ENCODE results near the gene RABGEF1. TPM values are rescaled to one million over a fixed set of nuclear protein-coding genes. Genes with fewer than 3 reads are reported as not detected.
"Not testable (repeated sequence)": the region's sequence is repeated elsewhere in the genome, so short reads cannot be mapped to it uniquely, and the experiment has no call there.

Gene RABGEF1
- polyA plus RNA-seq, 1 of the 3 experiments (the other 2 are of a cell fraction), result 25.6 TPM

DNA sequence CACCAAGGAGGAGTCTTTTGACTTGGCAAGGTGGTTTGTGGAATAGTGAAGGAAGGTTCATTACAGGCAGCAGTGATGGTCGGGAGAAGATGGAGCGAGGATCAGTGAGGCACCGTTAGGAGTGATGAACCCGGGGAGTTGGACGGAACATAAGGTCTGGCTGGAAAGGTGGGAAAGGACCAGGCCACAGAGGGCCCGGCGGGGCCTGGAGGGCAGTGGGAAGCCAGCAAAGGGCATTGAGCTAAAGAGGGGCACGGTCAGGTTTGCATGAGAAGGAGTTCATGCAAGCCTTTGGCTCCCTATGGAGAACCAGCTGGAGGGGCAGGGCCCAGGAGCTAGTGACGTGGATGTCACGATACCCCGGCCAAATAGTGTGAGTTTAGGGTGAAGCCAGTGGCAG is 46.2 kb upstream of the RABGEF1 start:
- H3F3A ChIP-seq (replicated peaks; ENCODE audit: insufficient read depth), result peaks cover 9% of the 10 kb centered on the region
- POLR2A ChIA-PET, result no interaction called here
- H3K36me3 ChIP-seq (replicated peaks in 1 of 2; ENCODE audit: control insufficient read depth in 1 of 2, insufficient read depth in 2 of 2, low read length in 1 of 2), result peaks cover 0 to 3% of the 10 kb centered on the region in 2 experiments
- CTCF ChIA-PET, result no interaction called here
- H3K27ac ChIP-seq (ENCODE audit: low read depth in 2 of 2, low read length in 1 of 2), result no peak overlapping the region
- H3K27me3 ChIP-seq (ENCODE audit: insufficient read depth), result no peaks in the 10 kb centered on the region
- no peaks in the 10 kb centered on the region for H4K20me1 ChIP-seq (ENCODE audit: insufficient read depth)
- no peak for DNase-seq
- H3K4me1 ChIP-seq (ENCODE audit: control insufficient read depth in 1 of 2, insufficient read depth in 2 of 2, low read depth in 1 of 2, low read length in 1 of 2), result peaks cover 0 to 5% of the 10 kb centered on the region in 2 experiments; a peak in 1 of 4 replicates
- no peaks in the 10 kb centered on the region for H3K9me2 ChIP-seq
- WGBS (ENCODE audit: low lambda C conversion rate), result 96% methylated on average over 11 of the region's 11 CpGs
- H3K9ac ChIP-seq, result no peak overlapping the region
- no peaks in the 10 kb centered on the region for H3K9me3 ChIP-seq
- H3K79me2 ChIP-seq (ENCODE audit: insufficient read depth), result peaks cover 6% of the 10 kb centered on the region; the same call in 1 of the 2 replicates
- H3K4me2 ChIP-seq, result no peak overlapping the region
- no peak for TF ChIP-seq NRF1 (IDR thresholded peaks at IDR 0.05; ENCODE audit: low read depth, low read length)
- TF ChIP-seq, protein P1, sequence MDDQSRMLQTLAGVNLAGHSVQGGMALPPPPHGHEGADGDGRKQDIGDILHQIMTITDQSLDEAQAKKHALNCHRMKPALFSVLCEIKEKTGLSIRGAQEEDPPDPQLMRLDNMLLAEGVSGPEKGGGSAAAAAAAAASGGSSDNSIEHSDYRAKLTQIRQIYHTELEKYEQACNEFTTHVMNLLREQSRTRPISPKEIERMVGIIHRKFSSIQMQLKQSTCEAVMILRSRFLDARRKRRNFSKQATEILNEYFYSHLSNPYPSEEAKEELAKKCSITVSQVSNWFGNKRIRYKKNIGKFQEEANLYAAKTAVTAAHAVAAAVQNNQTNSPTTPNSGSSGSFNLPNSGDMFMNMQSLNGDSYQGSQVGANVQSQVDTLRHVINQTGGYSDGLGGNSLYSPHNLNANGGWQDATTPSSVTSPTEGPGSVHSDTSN (IDR thresholded peaks at IDR 0.05), result no peak
- no peak for TF ChIP-seq TEAD4 (IDR thresholded peaks at IDR 0.05; ENCODE audit: borderline replicate concordance, insufficient read depth)
- TF ChIP-seq NFIC (IDR thresholded peaks at IDR 0.05; ENCODE audit: borderline replicate concordance), result no peak
- no peak for TF ChIP-seq RAD21 (IDR thresholded peaks at IDR 0.05; ENCODE audit: low read length)
- no peak for TF ChIP-seq RXRA (IDR thresholded peaks at IDR 0.05; ENCODE audit: borderline replicate concordance, low read depth)
- no peak for TF ChIP-seq FOXM1 (IDR thresholded peaks at IDR 0.05; ENCODE audit: low read depth)
- TF ChIP-seq SIN3A (IDR thresholded peaks at IDR 0.05; ENCODE audit: borderline replicate concordance, low read depth, low read length), result no peak
- no peak for TF ChIP-seq SMC3 (IDR thresholded peaks at IDR 0.05; ENCODE audit: low read depth, low read length)
- TF ChIP-seq TAF1 (IDR thresholded peaks at IDR 0.05; ENCODE audit: borderline replicate concordance, low read depth, low read length), result no peak
- TF ChIP-seq, protein P2, sequence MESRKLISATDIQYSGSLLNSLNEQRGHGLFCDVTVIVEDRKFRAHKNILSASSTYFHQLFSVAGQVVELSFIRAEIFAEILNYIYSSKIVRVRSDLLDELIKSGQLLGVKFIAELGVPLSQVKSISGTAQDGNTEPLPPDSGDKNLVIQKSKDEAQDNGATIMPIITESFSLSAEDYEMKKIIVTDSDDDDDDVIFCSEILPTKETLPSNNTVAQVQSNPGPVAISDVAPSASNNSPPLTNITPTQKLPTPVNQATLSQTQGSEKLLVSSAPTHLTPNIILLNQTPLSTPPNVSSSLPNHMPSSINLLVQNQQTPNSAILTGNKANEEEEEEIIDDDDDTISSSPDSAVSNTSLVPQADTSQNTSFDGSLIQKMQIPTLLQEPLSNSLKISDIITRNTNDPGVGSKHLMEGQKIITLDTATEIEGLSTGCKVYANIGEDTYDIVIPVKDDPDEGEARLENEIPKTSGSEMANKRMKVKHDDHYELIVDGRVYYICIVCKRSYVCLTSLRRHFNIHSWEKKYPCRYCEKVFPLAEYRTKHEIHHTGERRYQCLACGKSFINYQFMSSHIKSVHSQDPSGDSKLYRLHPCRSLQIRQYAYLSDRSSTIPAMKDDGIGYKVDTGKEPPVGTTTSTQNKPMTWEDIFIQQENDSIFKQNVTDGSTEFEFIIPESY (IDR thresholded peaks at IDR 0.05; ENCODE audit: borderline replicate concordance, low read depth), result no peak
- TF ChIP-seq, protein P3, sequence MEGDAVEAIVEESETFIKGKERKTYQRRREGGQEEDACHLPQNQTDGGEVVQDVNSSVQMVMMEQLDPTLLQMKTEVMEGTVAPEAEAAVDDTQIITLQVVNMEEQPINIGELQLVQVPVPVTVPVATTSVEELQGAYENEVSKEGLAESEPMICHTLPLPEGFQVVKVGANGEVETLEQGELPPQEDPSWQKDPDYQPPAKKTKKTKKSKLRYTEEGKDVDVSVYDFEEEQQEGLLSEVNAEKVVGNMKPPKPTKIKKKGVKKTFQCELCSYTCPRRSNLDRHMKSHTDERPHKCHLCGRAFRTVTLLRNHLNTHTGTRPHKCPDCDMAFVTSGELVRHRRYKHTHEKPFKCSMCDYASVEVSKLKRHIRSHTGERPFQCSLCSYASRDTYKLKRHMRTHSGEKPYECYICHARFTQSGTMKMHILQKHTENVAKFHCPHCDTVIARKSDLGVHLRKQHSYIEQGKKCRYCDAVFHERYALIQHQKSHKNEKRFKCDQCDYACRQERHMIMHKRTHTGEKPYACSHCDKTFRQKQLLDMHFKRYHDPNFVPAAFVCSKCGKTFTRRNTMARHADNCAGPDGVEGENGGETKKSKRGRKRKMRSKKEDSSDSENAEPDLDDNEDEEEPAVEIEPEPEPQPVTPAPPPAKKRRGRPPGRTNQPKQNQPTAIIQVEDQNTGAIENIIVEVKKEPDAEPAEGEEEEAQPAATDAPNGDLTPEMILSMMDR (IDR thresholded peaks at IDR 0.05), result no peak
- TF ChIP-seq, protein P4, sequence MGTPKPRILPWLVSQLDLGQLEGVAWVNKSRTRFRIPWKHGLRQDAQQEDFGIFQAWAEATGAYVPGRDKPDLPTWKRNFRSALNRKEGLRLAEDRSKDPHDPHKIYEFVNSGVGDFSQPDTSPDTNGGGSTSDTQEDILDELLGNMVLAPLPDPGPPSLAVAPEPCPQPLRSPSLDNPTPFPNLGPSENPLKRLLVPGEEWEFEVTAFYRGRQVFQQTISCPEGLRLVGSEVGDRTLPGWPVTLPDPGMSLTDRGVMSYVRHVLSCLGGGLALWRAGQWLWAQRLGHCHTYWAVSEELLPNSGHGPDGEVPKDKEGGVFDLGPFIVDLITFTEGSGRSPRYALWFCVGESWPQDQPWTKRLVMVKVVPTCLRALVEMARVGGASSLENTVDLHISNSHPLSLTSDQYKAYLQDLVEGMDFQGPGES (IDR thresholded peaks at IDR 0.05; ENCODE audit: low read depth, low read length), result no peak
- TF ChIP-seq, protein P5, sequence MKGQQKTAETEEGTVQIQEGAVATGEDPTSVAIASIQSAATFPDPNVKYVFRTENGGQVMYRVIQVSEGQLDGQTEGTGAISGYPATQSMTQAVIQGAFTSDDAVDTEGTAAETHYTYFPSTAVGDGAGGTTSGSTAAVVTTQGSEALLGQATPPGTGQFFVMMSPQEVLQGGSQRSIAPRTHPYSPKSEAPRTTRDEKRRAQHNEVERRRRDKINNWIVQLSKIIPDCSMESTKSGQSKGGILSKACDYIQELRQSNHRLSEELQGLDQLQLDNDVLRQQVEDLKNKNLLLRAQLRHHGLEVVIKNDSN (IDR thresholded peaks at IDR 0.05; ENCODE audit: borderline replicate concordance, low read depth), result no peak
- no peak overlapping the region for H2AFZ ChIP-seq (ENCODE audit: low read depth)
- no peak overlapping the region for H3K4me3 ChIP-seq (ENCODE audit: low read depth in 2 of 2, low read length in 1 of 2)

DNA sequence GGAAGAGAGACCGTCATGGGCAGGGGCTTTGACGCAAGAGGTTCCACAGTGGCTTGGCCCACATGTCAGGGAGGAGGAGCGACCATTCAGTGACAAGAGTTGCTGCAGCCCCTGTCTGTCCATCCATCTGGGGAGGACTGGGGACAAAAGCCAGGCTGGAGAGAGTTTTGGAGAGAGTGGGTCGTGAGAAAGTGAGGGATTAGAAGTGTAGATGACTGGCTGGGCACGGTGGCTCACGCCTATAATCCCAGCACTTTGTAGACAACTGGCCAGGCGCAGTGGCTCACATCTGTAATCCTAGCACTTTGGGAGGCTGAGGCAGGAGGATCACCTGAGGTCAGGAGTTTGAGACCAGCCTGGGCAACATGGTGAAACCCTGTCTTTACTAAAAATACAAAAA is 45.1 kb upstream of the RABGEF1 start:
- H3F3A ChIP-seq (replicated peaks; ENCODE audit: insufficient read depth); H3K4me3 ChIP-seq (ENCODE audit: low read depth in 2 of 2, low read length in 1 of 2); H3K27ac ChIP-seq (ENCODE audit: low read depth in 2 of 2, low read length in 1 of 2); H3K9ac ChIP-seq; H3K4me1 ChIP-seq (ENCODE audit: control insufficient read depth in 1 of 2, insufficient read depth in 2 of 2, low read depth in 1 of 2, low read length in 1 of 2); H3K36me3 ChIP-seq (replicated peaks in 1 of 2; ENCODE audit: control insufficient read depth in 1 of 2, insufficient read depth in 2 of 2, low read length in 1 of 2); H3K79me2 ChIP-seq (ENCODE audit: insufficient read depth); H3K4me2 ChIP-seq; H3K9me2 ChIP-seq; H2AFZ ChIP-seq (ENCODE audit: low read depth); H3K27me3 ChIP-seq (ENCODE audit: insufficient read depth); H3K9me3 ChIP-seq; H4K20me1 ChIP-seq (ENCODE audit: insufficient read depth); DNase-seq: not testable (repeated sequence)
- WGBS (ENCODE audit: low lambda C conversion rate), result 84% methylated on average over 7 of the region's 7 CpGs
- CTCF ChIA-PET, result interaction anchor here (0.6 to 1.4 kb wide), 2 partner anchors 9 to 21 kb away, joined by 4 to 5 read pairs; no protein-coding TSS in a partner anchor
- POLR2A ChIA-PET, result interaction anchor here (1.4 kb wide), 1 partner anchor 67 kb away, joined by 3 read pairs; the partner anchor contains the start of gene KCTD7

DNA sequence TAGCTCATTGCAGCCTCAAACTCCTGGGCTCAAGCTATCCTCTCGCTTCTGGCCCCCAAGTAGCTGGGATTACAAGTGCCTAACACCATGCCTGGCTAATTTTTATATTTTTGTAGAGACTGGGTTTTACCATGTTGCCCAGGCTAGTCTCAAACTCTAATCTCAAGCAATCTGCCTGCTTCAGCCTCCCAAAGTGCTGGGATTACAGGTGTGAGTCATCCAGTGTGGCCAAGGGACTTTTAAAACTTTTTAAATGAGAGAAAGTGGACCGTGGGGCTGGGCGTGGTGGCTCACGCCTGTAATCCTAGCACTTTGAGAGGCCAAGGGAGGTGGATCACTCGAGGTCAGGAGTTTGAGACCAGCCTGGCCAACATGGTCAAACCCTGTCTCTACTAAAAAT is 44.4 kb upstream of the RABGEF1 start:
- H2AFZ ChIP-seq (ENCODE audit: low read depth); H3K4me3 ChIP-seq (ENCODE audit: low read depth in 2 of 2, low read length in 1 of 2); H3K79me2 ChIP-seq (ENCODE audit: insufficient read depth); H3K27ac ChIP-seq (ENCODE audit: low read depth in 2 of 2, low read length in 1 of 2); H3K9me3 ChIP-seq; H3F3A ChIP-seq (replicated peaks; ENCODE audit: insufficient read depth); H3K4me1 ChIP-seq (ENCODE audit: control insufficient read depth in 1 of 2, insufficient read depth in 2 of 2, low read depth in 1 of 2, low read length in 1 of 2); DNase-seq; H3K9me2 ChIP-seq; H3K27me3 ChIP-seq (ENCODE audit: insufficient read depth); H3K36me3 ChIP-seq (replicated peaks in 1 of 2; ENCODE audit: control insufficient read depth in 1 of 2, insufficient read depth in 2 of 2, low read length in 1 of 2); H3K9ac ChIP-seq; H4K20me1 ChIP-seq (ENCODE audit: insufficient read depth); H3K4me2 ChIP-seq: not testable (repeated sequence)
- WGBS (ENCODE audit: low lambda C conversion rate), result 89% methylated on average over 5 of the region's 5 CpGs
- CTCF ChIA-PET, result interaction anchor here (1.4 kb wide), 1 partner anchor 21 kb away, joined by 4 read pairs; no protein-coding TSS in a partner anchor
- POLR2A ChIA-PET, result interaction anchor here (1.4 kb wide), 1 partner anchor 68 kb away, joined by 3 read pairs; the partner anchor contains the start of gene KCTD7
